Breast epithelium (tissue), 3 donors: ENCODE measurements around the gene LHFPL3.

ENCODE experiments used
- POLR2A ChIP-seq: fragments of 450-650 bp; IDR thresholded peaks from one replicate; pipeline ENCODE4 v1.6.1; 2016; ENCODE audit warnings: antibody characterized with exemption, mild to moderate bottlenecking, moderate library complexity
- POLR2AphosphoS5 ChIP-seq, 3 donors: sonication (generic); formaldehyde crosslinking; IDR thresholded peaks; one replicate each; pipeline ENCODE4 v1.6.1; 2017; ENCODE audit warnings: antibody characterized with exemption in 3 of 3
- TF ChIP-seq, protein P1 (sequence below), 3 donors: fragments of 450-650 bp; IDR thresholded peaks; one replicate each; pipeline ENCODE4 v1.5.1; 2016 to 2017; ENCODE audit warnings: antibody characterized with exemption in 3 of 3, mild to moderate bottlenecking in 3 of 3, moderate library complexity in 3 of 3

DNA sequence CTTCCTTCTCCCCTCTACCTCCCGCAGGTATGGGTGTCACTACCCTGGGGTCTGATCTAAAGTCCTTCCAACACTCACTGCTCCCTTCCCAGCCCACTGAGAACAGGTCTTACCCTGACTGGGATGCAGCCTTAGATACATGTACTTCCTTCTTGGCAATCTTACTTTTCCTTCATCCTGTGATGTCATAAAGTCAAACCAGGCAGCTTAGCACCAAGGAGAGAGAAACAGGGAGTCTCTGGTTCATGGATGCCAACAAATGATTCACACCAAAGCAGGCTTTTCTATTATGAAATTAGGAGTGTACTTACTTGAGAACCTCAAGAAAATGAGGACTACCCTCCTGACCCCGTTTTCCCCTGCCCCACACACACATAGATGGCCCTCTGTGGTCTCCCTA lies 574.6 kb downstream of the LHFPL3 start:
- TF ChIP-seq, protein P1, sequence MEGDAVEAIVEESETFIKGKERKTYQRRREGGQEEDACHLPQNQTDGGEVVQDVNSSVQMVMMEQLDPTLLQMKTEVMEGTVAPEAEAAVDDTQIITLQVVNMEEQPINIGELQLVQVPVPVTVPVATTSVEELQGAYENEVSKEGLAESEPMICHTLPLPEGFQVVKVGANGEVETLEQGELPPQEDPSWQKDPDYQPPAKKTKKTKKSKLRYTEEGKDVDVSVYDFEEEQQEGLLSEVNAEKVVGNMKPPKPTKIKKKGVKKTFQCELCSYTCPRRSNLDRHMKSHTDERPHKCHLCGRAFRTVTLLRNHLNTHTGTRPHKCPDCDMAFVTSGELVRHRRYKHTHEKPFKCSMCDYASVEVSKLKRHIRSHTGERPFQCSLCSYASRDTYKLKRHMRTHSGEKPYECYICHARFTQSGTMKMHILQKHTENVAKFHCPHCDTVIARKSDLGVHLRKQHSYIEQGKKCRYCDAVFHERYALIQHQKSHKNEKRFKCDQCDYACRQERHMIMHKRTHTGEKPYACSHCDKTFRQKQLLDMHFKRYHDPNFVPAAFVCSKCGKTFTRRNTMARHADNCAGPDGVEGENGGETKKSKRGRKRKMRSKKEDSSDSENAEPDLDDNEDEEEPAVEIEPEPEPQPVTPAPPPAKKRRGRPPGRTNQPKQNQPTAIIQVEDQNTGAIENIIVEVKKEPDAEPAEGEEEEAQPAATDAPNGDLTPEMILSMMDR (IDR thresholded peaks at IDR 0.05) = no peak
- TF ChIP-seq POLR2A (no peak), POLR2AphosphoS5 (IDR thresholded peaks at IDR 0.05) (no peak)
